Nephron (organoid): ENCODE data around the gene ADGRB3.

Source experiments
- H3K27ac Mint-ChIP-seq, 3 experiments: 2 replicates each; pipeline ENCODE4 v1.8.0; 2020; ENCODE audit warnings: mixed read lengths in 3 of 3, mild to moderate bottlenecking in 2 of 3, moderate library complexity in 1 of 3
- H3K27me3 Mint-ChIP-seq: 2 replicates; pipeline ENCODE4 v1.8.0; 2021; ENCODE audit warnings: low read depth, mild to moderate bottlenecking, moderate library complexity, mixed read lengths
- H3K36me3 Mint-ChIP-seq: 2 replicates; pipeline ENCODE4 v1.8.0; 2020; ENCODE audit warnings: low read depth, mixed read lengths
- H3K4me1 Mint-ChIP-seq: 2 replicates; pipeline ENCODE4 v1.8.0; 2020; ENCODE audit warnings: mixed read lengths
- H3K4me3 Mint-ChIP-seq, 3 experiments: 2 replicates each; pipeline ENCODE4 v1.8.0; 2020; ENCODE audit warnings: mild to moderate bottlenecking in 3 of 3, mixed read lengths in 3 of 3, moderate library complexity in 2 of 3
- H3K9me3 Mint-ChIP-seq: 2 replicates; pipeline ENCODE4 v1.8.0; 2020; ENCODE audit warnings: mixed read lengths
- CTCF ChIP-seq, 3 experiments: fragments of 200-600 bp; sonication (generic); IDR thresholded peaks; one replicate each; pipeline ENCODE4 v1.5.0; 2021; ENCODE audit warnings: antibody characterized with exemption in 3 of 3; ENCODE audit not compliant: unreplicated experiment in 3 of 3

Gene ADGRB3

GRCh38 chr6:69438113-69438512 lies 803.0 kb downstream of the ADGRB3 start:
- peaks cover 8% of the 10 kb centered on the region for H3K9me3 Mint-ChIP-seq
- TF ChIP-seq CTCF (IDR thresholded peaks at IDR 0.05; ENCODE audit: unreplicated experiment in 3 of 3): no peak
- no peak overlapping the region for H3K27ac Mint-ChIP-seq
- no peak overlapping the region for H3K4me3 Mint-ChIP-seq
- H3K36me3 Mint-ChIP-seq: no peaks in the 10 kb centered on the region
- H3K27me3 Mint-ChIP-seq: no peaks in the 10 kb centered on the region
- H3K4me1 Mint-ChIP-seq: no peaks in the 10 kb centered on the region
